ENCODE results near the gene PLEKHD1. TPM values are rescaled to one million over a fixed set of nuclear protein-coding genes. Genes with fewer than 3 reads are reported as not detected.

Gene PLEKHD1
- total RNA-seq, 1 experiment from 2014 or later, result 1.0 TPM

GRCh38 chr14:69441948-69442347 is 42.6 kb upstream of the PLEKHD1 start:
- H3K36me3 Mint-ChIP-seq, result peaks cover 7% of the 10 kb centered on the region; the same call in 1 of the 2 replicates
- TF ChIP-seq GABPB1 (CRISPR knock-in tag; IDR thresholded peaks at IDR 0.05), result 0 out of 2 replicates have a peak, but pooled peaks have one; percentile 27
- TF ChIP-seq, protein P1, sequence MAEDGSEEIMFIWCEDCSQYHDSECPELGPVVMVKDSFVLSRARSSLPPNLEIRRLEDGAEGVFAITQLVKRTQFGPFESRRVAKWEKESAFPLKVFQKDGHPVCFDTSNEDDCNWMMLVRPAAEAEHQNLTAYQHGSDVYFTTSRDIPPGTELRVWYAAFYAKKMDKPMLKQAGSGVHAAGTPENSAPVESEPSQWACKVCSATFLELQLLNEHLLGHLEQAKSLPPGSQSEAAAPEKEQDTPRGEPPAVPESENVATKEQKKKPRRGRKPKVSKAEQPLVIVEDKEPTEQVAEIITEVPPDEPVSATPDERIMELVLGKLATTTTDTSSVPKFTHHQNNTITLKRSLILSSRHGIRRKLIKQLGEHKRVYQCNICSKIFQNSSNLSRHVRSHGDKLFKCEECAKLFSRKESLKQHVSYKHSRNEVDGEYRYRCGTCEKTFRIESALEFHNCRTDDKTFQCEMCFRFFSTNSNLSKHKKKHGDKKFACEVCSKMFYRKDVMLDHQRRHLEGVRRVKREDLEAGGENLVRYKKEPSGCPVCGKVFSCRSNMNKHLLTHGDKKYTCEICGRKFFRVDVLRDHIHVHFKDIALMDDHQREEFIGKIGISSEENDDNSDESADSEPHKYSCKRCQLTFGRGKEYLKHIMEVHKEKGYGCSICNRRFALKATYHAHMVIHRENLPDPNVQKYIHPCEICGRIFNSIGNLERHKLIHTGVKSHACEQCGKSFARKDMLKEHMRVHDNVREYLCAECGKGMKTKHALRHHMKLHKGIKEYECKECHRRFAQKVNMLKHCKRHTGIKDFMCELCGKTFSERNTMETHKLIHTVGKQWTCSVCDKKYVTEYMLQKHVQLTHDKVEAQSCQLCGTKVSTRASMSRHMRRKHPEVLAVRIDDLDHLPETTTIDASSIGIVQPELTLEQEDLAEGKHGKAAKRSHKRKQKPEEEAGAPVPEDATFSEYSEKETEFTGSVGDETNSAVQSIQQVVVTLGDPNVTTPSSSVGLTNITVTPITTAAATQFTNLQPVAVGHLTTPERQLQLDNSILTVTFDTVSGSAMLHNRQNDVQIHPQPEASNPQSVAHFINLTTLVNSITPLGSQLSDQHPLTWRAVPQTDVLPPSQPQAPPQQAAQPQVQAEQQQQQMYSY (CRISPR knock-in tag; IDR thresholded peaks at IDR 0.05), result no peak
- no peak for DNase-seq (ENCODE audit: low spot score)
- no peaks in the 10 kb centered on the region for H3K9me3 Mint-ChIP-seq
- H3K27me3 Mint-ChIP-seq (ENCODE audit: low read depth), result no peaks in the 10 kb centered on the region
- H3K27ac Mint-ChIP-seq, result peak overlapping the region; percentile 38
- peaks cover 20% of the 10 kb centered on the region for H3K4me1 Mint-ChIP-seq
- POLR2A ChIA-PET, result interaction anchor here (0.6 kb wide), 1 partner anchor 507 kb away, joined by 4 read pairs; no protein-coding TSS in a partner anchor
- H3K4me3 Mint-ChIP-seq, result no peak overlapping the region
- no peak for ATAC-seq
- CTCF ChIA-PET, result interaction anchor here (0.9 to 1.5 kb wide), 2 partner anchors 33 to 106 kb away, joined by 3 to 4 read pairs; no protein-coding TSS in a partner anchor

- ATAC-seq, result no peak
- H3K27me3 Mint-ChIP-seq (ENCODE audit: low read depth), result no peaks in the 10 kb centered on the region
- peak overlapping the region; percentile 33; the same call in 1 of the 2 replicates for H3K27ac Mint-ChIP-seq
- CTCF ChIA-PET, result interaction anchor here (1.1 kb wide), 1 partner anchor 96 kb away, joined by 3 read pairs; no protein-coding TSS in a partner anchor
- TF ChIP-seq, protein P2, sequence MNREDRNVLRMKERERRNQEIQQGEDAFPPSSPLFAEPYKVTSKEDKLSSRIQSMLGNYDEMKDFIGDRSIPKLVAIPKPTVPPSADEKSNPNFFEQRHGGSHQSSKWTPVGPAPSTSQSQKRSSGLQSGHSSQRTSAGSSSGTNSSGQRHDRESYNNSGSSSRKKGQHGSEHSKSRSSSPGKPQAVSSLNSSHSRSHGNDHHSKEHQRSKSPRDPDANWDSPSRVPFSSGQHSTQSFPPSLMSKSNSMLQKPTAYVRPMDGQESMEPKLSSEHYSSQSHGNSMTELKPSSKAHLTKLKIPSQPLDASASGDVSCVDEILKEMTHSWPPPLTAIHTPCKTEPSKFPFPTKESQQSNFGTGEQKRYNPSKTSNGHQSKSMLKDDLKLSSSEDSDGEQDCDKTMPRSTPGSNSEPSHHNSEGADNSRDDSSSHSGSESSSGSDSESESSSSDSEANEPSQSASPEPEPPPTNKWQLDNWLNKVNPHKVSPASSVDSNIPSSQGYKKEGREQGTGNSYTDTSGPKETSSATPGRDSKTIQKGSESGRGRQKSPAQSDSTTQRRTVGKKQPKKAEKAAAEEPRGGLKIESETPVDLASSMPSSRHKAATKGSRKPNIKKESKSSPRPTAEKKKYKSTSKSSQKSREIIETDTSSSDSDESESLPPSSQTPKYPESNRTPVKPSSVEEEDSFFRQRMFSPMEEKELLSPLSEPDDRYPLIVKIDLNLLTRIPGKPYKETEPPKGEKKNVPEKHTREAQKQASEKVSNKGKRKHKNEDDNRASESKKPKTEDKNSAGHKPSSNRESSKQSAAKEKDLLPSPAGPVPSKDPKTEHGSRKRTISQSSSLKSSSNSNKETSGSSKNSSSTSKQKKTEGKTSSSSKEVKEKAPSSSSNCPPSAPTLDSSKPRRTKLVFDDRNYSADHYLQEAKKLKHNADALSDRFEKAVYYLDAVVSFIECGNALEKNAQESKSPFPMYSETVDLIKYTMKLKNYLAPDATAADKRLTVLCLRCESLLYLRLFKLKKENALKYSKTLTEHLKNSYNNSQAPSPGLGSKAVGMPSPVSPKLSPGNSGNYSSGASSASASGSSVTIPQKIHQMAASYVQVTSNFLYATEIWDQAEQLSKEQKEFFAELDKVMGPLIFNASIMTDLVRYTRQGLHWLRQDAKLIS (CRISPR knock-in tag; IDR thresholded peaks at IDR 0.05; ENCODE audit: borderline replicate concordance), result no peak
- no peak for TF ChIP-seq ZNF425 (CRISPR knock-in tag; conservative IDR thresholded peaks at IDR 0.05)
- TF ChIP-seq, protein P3, sequence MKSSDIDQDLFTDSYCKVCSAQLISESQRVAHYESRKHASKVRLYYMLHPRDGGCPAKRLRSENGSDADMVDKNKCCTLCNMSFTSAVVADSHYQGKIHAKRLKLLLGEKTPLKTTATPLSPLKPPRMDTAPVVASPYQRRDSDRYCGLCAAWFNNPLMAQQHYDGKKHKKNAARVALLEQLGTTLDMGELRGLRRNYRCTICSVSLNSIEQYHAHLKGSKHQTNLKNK (CRISPR knock-in tag; IDR thresholded peaks at IDR 0.05), result no peak
- TF ChIP-seq EMX1 (CRISPR knock-in tag; IDR thresholded peaks at IDR 0.05), result no peak
- TF ChIP-seq KAT7 (CRISPR knock-in tag; IDR thresholded peaks at IDR 0.05; ENCODE audit: borderline replicate concordance), result no peak
- TF ChIP-seq, protein P4, sequence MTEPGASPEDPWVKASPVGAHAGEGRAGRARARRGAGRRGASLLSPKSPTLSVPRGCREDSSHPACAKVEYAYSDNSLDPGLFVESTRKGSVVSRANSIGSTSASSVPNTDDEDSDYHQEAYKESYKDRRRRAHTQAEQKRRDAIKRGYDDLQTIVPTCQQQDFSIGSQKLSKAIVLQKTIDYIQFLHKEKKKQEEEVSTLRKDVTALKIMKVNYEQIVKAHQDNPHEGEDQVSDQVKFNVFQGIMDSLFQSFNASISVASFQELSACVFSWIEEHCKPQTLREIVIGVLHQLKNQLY (CRISPR knock-in tag; IDR thresholded peaks at IDR 0.05), result no peak
- no peak for TF ChIP-seq ZNF263 (CRISPR knock-in tag; IDR thresholded peaks at IDR 0.05; ENCODE audit: low read depth)
- no peak for TF ChIP-seq CREB1 (CRISPR knock-in tag; IDR thresholded peaks at IDR 0.05)
- TF ChIP-seq ARID4B (CRISPR knock-in tag; IDR thresholded peaks at IDR 0.05; ENCODE audit: borderline replicate concordance), result no peak
- TF ChIP-seq RELA (CRISPR knock-in tag; IDR thresholded peaks at IDR 0.05; ENCODE audit: borderline replicate concordance), result no peak
- no peak for TF ChIP-seq NR3C1 (CRISPR knock-in tag; conservative IDR thresholded peaks at IDR 0.05; ENCODE audit: low read depth)
- TF ChIP-seq CREM (CRISPR knock-in tag; IDR thresholded peaks at IDR 0.05), result no peak
- no peak for TF ChIP-seq JUN (CRISPR knock-in tag; IDR thresholded peaks at IDR 0.05)
- no peak overlapping the region for H3K4me3 Mint-ChIP-seq
- DNase-seq (ENCODE audit: low spot score), result no peak
- no peaks in the 10 kb centered on the region for H3K9me3 Mint-ChIP-seq
- H3K4me1 Mint-ChIP-seq, result peaks cover 20% of the 10 kb centered on the region
- H3K36me3 Mint-ChIP-seq, result peaks cover 7% of the 10 kb centered on the region; the same call in 1 of the 2 replicates
- POLR2A ChIA-PET, result no interaction called here
Observed at GRCh38 chr14:69443296-69443805, 41.2 kb upstream of the PLEKHD1 start.
